Fibroblast of the conjunctiva (primary cell): ENCODE results near the gene THSD7A.
"Not testable (repeated sequence)": the region's sequence is repeated elsewhere in the genome, so short reads cannot be mapped to it uniquely, and the experiment has no call there.

Experiments used
- DNase-seq: peaks from one replicate; pipeline ENCODE4 v3.0.0-alpha.2; 2010; ENCODE audit warnings: low read depth

THSD7A gene

GRCh38 chr7:11587048-11587447, 244.9 kb downstream of the THSD7A start:
- DNase-seq: no peak

DNA sequence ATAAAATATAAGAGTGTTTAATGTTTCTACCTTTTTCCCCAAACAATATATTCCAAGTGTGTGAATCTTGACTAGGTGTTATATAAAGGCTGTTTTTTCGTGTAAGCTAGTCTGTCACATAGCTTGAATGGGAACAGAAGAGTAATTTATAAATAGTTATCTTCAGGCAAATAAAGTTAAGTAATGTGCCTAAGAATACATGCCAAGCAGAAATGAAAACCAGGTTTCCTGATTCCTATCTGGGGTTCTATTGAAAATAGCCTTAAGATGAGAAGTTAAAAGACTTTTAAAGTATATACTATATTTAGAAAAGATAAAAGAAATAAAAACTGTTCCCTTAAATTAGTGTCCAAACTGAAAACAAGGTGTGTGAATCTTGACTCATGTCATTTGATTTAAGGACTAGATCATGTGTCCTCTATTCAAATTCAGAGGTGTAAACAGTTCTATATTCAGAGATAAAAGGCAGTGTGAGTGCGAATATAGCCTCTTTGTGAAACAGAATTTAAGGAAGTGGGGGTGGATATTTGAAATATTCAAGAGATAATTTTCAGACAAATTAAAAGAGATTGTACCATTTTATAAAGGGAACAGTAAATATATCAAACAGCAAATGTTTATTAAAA, 247.5 kb downstream of the THSD7A start:
- DNase-seq: no peak

DNA sequence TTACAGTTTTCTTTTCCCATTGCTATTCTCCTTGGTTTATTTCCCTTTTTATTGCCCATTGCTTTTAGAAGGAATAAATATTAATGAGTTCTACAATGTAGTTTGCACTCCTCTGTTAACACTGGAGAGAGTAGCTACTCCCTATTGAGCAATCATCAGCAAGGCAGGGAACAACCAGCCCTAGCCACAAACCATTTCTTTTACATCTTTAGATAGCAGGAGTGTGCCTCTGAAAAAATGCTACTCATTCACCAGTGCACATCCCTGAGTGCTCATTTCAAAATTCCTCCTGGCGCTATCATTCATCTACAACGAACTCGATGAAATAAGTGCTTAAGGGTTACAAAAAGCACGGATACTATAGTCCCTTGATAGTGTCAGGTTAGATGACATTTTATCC, 252.9 kb downstream of the THSD7A start:
- no peak for DNase-seq

DNA sequence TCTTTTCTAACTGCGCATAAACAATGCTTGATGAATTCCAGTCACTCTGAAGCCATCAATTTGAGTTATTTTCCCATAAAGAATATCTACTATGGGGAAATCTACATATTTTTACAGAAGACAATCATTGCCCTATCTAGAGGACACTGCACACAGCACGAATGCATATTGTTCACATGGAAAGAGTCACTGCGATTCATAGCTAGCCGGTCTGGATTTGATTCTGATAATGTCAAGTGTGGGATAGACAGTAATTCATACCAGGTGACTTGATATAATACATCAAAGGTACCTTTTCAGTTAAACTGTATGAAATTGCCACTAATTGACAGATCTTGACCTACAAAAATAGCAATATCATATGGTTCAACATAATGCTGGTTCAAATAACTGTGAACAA, 255.7 kb downstream of the THSD7A start:
- DNase-seq: no peak

- DNase-seq: no peak
Measured at GRCh38 chr7:11573128-11573750, 258.8 kb downstream of the THSD7A start.

DNA sequence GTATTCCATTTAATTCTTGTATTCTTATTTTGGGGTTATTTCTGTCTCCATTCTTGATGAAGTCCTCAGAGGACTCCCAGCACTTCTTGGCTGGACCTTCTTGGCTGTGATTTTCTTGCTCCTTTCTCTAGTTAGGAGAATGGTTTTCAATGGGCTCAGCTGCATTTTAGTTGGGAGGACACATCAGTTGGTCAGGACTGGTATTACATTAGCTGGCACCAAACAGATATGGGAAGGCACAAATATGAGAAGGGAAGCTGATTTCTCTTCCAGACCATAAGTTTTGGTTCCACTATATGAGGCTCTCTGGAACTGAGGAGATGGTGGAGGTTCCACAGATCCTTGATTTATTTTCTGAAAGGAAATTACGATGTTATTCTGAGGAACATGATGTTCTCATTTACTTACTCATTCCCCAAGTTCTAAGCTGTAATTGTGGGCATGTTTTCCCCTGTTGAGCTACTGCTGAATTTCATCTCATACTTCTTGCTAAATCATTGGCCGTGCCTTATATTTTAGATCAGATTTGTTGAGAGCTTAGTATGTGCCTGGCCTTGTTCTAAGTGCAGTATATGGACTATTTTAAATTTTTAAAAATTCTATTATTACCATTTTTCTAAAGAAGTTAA, 261.0 kb downstream of the THSD7A start:
- DNase-seq: no peak

- DNase-seq: no peak
Measured at GRCh38 chr7:11570205-11570604, 261.8 kb downstream of the THSD7A start.

GRCh38 chr7:11567571-11567970, 264.4 kb downstream of the THSD7A start:
- DNase-seq: no peak

DNA sequence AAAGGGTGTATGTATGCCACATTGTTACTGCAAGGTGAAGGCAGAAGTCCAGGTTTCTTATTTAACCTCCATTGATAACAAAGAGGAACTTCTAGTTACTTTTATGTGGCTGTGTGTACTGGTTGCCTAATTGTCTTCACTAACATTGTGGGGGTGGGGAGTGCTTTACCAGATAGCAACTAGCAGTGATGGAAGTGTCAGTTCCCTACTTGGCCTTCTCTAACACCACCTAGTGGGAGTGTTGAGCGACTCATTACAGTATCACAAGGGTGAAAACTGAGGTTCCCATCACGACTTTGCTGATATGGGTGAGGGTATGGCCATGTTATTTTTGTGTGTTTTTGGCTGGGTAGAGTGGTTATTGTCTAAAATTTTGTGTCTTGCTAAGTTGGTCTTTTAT, 274.4 kb downstream of the THSD7A start:
- no peak for DNase-seq

DNA sequence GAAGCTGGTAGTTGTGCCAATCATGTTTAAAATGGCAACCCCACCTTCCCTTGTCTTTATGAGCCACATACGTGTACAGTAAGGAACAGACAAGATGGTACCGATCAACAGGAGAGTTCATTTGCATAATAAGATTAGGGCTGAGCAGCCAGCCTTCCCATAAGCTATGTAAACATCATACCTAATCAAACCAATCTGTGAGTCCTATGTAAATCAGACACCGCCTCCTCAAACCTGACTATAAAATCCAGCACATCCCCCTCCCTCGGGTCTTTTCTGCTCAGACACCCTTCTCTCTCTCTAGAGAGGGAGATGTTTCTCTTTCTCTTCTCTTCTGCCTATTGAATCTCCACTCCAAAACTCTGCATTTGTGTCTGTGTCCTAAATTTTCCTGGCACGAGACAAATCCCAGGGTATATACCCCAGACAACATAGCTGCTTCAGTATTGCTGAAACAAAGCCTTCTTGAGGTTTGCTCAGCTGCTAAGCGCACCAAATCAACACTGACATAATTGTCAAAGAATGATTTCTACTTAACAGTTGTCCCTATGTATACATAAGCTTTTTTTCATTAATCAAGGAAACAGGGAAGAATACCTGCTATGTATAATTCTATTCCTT, 279.2 kb downstream of the THSD7A start:
- no peak for DNase-seq

DNA sequence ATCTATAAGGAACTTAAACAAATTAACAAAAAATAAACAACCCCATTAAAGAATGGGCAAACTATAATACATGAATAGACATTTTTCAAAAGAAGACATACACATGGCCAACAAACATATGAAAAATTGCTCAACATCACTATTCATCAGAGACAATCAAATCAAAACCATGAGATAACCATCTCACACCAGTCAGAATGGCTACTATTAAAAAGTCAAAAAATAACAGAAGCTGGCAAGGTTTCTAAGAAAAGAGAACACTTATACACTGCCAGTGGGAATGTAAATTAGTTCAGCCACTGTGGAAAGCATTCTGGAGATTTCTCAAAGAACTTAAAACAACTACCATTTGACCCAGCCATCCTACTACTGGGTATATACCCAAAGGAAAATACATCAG, 280.5 kb downstream of the THSD7A start:
- DNase-seq: no peak

DNA sequence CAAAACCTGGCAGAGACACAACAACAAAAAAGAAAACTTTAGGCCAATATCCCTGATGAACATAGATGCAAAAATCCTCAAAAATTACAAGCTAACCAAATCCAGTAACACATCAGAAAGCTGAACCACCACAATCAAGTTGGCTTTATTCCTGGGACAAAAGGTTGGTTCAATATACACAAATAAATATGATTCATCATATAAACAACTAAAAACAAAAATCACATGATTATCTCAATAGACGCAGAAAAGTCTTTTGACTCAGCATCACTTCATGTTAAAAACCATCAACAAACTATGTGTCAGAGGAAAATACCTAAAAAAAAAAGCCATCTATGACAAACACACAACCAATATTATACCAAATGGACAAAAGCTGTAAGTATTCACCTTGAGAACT, 283.5 kb downstream of the THSD7A start:
- DNase-seq: peak; percentile 28

DNA sequence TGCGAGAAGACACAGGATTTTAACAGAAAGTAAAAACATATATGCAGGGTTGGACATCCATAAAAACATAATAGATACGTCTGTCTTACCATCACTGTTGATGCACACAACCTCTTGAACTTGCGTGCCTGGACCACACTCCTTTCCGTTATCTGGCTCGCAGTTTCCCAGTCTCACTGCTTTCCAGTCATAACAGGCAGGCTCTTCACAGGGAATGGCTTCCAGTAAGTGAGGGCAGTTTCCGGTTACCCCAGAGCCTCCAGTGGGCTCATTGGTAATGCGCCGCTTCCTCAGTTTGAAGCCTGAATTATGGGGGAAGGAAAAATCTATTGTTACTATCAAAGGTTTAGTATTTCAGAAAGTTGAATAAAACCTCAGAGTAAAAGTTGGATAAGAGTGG, 290.7 kb downstream of the THSD7A start:
- DNase-seq: no peak

GRCh38 chr7:11540271-11540761, 291.7 kb downstream of the THSD7A start:
- DNase-seq: peak; percentile 22

- no peak for DNase-seq
Measured at GRCh38 chr7:11539853-11540252, 292.1 kb downstream of the THSD7A start.

DNA sequence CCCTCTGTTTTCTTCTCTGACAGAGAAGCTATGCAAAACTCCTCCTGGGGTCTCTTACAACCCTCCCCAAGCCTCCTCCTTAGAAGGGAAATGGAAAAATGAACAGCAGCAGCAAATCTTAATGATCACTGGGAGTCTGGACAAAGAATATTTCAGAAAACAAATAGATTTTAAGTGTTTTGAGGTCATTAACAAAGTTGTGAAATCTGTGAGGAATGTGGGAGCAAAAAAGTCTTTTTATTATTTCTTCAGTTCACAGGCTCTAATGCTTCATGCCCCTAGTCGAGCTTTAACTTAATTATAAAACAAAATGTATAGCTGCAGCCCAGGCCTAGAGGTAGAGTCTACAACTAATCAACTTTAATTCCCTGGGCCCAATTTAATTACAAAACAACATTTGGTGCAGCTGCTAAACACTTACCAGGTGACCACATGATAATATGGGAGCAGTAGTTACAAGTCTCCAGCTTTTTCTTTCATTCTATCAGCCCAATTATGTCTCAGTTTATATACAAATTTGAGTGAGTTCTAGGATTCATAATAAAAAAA, 293.2 kb downstream of the THSD7A start:
- DNase-seq: no peak

DNA sequence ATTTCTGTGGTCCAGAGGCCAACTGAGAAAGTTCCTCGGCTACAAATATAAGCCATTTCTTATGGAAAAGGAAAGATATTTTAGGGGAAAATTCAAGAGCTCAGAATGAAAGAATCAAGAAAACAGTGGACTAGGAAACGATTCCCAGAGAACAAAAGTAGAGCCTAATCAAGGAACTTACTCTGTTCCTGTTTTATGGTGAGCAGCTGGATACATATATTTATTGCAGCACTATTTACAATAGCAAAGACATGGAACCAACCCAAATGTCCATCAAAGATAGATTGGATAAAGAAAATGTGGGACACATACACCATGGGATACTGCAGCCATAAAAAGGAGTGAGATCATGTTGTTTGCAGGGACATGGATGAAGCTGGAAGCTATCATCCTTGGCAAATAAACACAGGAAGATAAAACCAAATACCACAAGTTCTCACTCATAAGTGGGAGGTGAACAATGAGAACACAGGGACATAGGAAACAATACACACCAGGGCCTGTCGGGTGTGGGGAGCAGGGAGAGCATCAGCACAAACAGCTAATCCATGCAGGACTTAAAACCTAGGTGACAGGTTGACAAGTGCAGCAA, 298.7 kb downstream of the THSD7A start:
- no peak for DNase-seq

DNA sequence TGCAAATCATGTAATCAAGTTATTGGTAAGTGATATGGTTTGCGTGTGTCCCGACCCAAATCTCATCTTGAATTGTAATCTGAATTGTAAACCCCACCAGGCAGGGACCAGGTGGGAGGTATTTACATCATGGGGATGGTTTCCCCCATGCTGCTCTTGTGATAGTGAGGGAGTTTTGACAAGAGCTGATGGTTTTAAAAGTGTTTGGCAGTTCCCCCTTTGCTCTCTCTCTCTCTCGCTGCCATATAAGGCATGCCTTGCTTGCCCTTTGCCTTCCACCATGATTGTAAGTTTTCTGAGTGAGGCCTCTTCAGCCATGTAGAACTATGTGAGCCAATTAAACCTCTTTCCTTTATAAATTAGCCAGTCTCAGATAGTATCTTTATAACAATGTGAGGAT, 302.6 kb downstream of the THSD7A start:
- DNase-seq: no peak

DNA sequence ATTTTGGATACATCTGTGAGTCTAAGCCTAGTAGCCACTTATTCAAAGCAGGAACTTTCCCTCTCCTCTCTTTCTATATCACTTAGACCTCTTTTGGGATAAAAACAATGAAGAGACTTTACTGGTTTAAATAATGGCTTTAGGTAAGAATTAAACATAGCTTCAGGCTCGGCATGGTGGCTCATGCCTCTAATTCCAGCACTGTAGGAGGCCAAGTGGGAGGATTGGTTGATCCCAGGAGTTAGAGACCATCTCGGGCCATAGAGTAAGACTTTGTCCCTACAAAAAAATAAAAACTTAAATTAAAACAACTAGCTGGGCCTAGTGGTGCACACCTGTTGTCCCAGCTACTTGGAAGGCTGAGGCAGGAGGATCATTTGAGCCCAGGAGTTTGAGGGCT, 304.3 kb downstream of the THSD7A start:
- DNase-seq: no peak

GRCh38 chr7:11524476-11525397, 307.3 kb downstream of the THSD7A start:
- no peak for DNase-seq

- DNase-seq: not testable (repeated sequence)
Measured at GRCh38 chr7:11521964-11522499, 310.0 kb downstream of the THSD7A start.
